ENCODE measurements around the gene EEF1AKMT2.

GRCh38 chr10:124725171-124725631 is 66.5 kb downstream of the EEF1AKMT2 start:
- TF ChIP-seq EP300 (IDR thresholded peaks at IDR 0.05) (no peak), CTCF (IDR thresholded peaks at IDR 0.05) (no peak)
